ENCODE data around the gene RIMBP2.

The RIMBP2 gene

DNA sequence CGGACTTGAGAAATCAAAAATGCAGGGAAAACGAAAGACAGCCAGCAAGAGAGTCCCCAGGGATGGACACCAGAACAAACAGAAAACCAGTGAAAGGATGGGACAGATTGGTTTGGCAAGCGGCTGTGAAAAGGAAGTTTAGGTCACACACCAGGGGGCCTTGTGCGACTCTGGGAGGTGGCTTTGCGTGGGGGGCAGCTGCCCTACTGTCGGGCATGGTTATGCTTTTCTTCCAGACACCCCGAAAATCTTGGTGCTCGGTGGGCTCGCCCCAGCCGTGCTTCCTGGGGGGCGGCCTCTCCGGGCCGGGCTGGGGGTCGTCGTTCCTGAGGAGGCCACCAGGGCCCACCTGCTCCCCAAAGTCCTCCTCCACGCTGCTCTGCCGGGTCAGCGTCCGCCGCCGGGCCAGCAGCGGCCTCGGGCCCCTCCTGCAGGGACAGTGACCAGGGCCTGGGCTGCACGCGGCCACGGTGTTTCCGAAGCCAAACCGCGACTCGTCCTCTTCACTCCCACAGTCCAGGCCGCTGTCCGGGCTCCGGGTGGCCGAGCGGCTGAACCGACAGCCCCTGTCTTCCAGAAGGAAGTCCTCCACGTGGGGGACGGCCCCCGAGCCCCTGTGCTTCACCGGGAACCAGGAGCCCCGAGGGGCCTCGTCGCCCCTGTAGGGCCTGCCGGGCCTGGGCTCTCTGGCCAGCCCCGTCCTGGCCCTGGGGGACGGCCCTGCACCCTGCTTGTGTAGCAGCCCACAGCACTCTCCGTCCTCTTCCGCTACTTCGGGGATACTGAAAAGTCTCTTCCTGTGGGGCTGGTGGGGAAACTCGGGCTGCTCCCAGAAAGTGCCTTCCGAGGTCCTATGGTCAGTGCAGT lies 291.9 kb downstream of the RIMBP2 start:
- no peak for DNase-seq (ENCODE audit: low spot score)

DNA sequence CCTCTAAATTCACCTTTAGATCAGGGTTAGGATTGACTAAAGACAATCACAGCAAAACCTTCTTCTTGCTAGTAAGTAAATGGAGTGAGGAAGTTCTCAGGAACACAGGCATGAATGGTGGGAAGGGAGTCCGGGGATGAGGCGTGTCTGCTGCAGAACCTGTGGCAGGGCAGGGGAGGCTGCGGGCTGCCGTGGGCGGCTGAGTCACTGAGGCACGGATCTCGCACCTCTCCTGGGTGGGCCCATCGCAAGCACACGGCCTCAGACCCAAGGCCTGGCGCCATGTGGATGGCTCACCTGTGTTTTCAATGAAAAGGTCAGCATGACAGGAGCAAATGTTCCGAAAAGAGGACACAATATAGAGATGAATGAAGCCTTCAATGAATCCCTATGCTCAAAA lies 293.0 kb downstream of the RIMBP2 start:
- DNase-seq (ENCODE audit: low spot score): no peak

DNA sequence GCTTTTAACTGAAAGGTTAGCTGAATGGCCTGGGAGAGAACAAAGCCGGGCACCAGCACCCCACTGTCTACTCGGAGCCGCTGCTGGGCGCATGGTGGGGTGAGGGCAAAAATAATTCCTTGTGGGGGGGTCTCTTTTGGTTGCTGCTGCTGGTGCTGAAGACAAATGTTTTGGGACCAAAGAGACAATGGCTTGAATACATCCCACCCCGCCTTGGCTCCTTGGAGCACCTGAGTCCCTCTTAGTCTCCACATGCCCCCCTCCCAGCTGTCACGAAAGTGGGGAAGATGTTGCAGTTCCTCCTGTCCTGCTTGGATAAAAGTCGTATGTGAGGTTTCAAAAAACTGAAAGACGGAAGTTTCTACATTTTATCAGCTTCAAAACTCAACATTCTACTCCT lies 293.4 kb downstream of the RIMBP2 start:
- DNase-seq (ENCODE audit: low spot score): no peak

DNA sequence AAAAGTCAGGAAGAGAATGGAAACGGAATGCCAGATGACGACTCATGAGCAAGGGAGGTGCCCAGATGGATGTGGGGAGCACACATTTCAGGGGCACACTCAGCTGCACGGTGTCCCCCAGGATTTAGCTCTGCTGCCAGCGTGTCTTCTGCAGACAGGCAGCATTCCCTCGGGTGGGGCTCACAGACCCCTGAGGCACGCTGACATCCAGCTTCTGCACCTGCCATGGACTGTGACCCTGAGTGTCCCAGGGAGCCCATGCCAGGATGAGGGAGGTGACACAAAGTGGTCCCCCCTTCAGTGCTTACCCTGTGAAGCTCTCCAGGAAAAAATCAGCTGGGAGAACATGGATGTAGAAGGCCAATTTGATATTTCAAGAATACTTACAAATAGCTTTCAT lies 294.2 kb downstream of the RIMBP2 start:
- no peak for DNase-seq (ENCODE audit: low spot score)

DNA sequence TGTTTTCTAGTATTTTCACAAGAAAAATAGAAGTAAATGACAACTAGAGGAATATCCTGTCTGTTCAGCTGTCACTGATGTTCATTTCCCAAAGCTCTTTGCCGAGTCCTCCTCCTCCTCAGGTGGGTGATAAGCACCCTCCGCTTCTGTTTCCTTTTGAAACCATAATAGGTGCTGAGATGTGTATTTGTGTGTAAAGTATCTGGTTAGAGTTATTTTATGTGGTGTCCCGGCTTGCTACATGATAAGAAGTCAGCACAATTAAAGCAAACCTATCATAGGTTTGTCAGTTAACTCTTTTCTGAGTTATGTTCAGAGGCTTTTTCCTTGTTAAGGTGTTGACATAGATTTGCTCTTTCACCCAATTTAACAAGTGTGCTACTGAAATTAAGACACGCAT lies 296.0 kb downstream of the RIMBP2 start:
- DNase-seq (ENCODE audit: low spot score): no peak

DNA sequence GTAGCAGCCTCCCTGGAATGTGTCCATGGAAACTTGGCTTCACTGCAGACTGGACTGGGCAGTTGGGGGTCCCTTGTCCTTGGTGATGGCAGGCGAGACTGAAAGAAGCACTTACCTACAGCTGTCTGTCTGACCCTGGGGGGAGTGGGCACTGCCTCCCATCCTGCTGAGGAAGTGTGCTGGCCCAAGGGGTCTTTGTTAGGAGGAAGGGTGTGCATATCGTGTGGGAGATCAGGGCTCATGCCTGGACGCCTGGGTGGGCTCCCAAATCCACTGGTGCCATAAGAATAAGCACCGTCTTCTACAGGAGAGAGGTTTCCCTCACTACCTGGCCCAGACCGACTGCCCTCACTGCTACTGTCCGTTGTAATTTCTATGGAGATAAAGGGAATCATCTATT lies 297.0 kb downstream of the RIMBP2 start:
- DNase-seq (ENCODE audit: low spot score): no peak

DNA sequence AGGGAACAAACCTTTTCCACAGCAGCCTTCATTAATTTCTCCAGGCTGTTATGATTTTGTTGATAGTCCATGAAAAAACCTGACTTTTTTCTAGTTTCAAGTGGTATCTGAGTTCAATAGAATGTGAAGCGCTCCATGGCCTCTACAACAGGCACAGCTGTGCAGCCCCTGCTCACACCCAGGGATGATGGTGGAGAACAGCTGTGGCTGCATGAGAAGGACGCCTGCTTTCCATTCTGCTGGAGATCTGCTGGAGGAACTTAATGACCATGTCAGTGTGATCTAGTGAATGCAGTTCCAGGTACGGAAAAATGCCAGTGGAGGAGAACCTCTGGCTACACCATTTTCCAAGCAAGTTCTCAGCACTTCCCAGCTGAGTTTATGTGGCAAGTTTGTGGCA lies 297.8 kb downstream of the RIMBP2 start:
- DNase-seq (ENCODE audit: low spot score): no peak

DNA sequence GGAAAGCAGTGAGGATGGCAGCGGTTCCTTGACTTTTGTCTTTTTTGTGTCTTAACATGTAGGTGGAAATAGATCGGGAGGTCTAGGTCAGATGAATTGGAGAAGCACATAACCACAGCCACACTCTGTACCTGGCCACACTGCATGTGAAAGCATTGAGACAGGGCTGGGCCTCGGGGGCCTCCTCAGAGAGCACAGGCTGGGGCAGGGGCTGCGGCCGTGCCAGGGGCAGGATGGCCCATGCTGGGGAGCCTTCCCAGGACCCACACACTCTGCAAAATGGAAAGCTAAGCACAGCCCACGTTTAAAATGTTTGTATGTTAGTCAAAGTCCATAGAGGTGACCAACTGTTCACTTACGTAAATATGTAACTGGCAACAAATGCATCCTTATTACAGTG lies 301.7 kb downstream of the RIMBP2 start:
- no peak for DNase-seq (ENCODE audit: low spot score)

DNA sequence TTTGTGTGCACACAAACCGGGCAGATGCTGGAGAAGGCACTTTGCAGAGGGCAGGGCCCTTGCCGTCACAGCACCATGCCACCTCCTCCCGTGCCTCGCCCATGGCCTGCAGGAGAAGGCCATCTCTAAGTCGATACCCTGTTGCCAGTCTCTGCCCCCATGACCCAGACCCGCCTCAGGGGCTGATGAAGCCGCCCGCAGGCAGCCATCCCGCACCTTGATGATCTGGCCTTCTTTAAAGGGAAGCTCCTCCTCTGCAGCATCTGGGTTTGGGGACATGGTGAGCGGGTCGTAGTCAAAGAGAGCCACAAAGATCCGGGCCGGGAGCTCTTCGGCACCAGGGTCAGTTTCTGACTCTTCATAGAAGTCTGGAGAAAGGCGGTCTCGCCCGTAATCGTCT lies 302.2 kb downstream of the RIMBP2 start:
- no peak for DNase-seq (ENCODE audit: low spot score)

DNA sequence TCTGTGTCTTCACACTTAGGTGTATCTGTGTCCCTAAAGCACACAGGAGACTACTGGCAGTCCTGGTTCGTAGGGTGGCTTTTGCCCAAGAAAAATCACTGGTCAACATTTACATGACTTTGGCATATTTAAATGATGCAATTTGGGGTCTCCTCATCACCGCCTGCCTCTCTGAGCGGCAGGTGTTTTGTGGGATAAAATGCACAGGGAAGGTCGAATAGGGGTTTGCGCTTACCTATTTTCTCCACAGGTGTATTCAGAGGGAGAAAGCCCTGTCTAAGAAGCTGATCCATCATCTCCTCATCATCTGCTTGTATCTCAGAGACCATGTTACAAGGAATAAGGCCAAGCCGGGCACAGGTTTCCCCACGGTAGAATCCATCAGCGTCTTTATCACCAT lies 303.7 kb downstream of the RIMBP2 start:
- no peak for DNase-seq (ENCODE audit: low spot score)

DNA sequence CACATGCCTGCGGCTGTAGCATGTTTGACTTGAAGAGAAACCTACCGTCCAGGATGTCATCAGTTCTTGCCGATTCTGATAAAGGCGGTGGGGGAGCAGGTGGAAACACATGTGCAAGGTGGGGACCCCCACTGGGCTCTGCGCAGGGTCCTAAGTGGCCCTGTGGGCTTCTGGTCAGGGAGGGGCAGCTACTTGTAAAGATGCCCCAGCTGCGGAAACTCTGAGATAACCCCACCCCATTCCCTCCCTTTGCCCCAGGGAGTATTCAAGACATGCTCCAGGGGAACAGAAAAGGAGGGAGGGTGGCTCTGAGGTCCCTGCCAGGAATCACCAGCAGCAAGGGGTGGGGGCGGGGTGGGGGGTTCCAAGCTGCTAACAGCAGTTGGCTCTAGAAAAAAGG lies 310.8 kb downstream of the RIMBP2 start:
- no peak for DNase-seq (ENCODE audit: low spot score)

DNA sequence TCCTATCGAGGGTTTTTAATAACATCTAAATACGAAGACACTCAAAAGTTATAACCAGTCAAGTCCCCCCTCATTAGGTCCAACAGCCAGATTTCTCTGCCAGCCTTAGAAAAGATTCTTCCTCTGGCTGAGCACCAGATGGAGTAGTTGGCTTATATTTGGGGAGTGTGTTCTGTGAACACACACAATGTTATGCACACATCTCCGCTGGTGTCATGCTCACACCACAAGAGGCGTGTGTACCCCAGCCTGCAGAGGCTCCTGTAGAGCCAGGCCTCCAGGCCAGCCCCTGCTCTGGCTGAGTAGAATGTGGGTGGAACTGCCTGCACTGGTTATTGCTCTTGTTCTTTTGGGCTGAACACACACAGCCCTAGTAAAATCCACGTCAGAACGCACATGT lies 314.4 kb downstream of the RIMBP2 start:
- DNase-seq (ENCODE audit: low spot score): no peak

DNA sequence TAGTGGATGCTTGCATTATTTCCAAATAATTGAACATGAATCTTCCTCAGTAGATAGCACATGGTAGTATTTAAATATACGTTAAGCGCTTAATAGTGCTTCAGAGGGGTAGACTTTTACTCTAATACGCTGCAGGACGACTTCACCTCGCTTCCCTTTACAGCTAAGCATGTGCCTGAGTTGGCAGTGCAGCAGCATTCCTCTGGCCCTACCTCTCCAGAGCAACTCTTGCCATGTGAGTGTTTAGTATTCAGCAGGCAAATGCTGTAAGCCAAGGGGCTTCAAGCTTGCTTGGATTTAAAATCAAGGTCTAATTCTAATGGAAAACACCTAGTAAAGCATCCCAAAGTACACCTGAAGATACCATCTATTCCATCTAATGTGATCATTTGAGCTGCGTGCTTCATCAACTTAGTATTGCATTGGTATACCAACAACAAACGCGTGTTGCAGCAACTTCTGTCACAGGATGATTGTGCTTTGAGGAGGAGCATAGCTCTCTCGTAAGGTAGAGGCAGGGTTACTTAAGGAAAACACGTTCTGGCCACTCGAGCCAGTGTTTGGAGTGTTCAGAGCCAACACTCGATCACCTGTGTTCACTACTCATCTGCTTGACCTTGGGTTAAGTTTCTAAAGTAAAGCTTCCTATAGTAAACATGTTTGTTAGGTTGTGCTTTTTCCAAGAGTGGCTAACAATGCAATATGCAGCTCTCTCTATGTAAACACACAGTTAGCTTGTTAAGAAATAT lies 317.8 kb downstream of the RIMBP2 start:
- DNase-seq (ENCODE audit: low spot score): no peak

DNA sequence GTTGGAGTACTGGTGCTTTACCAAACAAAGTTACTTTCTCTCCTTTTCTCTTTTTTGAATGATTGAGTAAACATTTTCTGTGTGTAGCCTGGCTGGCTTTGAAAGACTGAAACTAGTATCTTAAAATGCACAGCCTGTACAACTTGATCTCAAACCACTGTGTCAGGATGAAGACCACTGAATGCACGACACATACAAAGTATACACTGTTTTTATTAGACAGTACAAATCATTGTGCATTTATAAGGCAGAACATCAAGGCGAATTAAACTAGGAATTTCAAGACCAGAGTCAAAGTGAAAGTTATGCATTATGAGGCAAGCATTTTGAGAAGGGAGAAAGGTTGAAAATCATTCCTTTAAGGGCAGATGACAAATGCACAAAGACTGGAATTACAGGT lies 319.4 kb downstream of the RIMBP2 start:
- DNase-seq (ENCODE audit: low spot score): no peak

DNA sequence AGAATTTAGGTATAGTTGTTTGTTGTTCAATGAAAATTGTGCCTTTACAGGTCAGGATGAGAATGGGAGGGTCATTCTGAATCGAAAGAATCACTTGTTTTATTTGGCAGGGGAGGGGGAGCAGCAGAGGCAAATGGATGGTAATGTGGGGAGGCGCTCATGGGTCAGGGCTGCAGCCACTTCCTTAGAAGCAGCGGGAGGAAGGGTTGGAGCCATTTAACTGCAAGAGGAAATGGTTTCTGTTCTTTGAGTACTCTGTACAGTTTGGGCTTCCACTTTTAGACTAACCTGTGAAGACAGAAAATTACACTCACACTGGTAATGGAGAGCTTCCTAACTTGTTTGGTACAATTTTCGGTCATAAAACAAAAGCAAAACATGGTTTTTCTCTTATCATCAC lies 321.2 kb downstream of the RIMBP2 start:
- no peak for DNase-seq (ENCODE audit: low spot score)

DNA sequence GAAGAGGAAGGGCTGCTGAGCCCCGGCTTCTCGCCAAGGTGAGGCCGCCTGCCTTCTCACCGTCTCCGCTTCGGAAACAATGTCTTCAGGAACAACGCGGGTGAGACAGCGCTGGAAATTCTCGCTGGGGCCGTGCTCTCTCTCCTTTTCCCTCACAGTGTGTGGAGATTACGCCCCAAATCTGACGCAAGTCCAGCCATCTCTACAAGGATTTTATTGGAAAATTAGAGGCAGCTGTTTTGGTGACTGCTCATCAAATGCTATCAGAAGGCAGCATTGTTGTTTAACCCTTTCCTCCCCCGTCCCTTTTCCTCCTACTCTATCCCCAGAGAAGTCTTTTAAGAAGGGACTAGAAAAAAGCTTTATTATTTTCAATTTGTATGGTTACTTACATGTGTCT lies 324.9 kb downstream of the RIMBP2 start:
- no peak for DNase-seq (ENCODE audit: low spot score)

DNA sequence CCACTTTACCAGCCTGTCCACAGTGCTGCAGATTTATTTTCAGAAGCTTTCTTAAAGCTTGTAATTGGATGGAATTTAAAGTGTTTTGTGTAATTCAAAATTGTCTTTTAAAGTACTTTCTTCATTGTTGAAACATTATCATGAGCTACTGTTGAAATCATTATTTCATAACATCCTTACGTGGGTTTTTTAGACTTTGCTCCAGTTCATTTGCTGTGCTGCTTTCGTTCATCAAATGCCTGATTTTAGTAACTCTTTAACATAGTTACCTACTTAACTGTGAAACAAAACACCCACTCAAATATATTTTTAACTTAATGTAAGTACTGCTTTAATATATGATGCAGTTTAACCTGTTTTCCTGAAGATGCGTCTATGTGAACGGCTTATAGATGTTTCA lies 330.9 kb downstream of the RIMBP2 start:
- no peak for DNase-seq (ENCODE audit: low spot score)

DNA sequence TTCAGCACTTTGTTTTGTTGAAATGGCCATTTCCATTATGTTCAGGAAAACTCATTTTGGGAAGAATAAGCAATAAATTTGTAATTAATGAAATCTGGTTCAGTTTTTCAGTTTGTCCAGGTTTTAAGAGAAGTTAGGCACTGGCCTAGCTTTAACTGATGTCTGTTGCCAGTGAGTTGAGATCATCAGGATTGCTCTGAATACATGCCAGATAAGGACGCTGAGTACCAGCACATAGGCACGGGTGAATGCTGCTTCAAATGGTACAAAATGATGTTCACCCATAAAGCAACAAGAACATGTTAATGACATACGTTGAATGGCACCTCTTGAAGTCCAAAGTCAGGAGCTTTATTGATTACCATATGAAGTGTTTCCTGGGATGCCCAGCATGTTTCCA lies 331.9 kb downstream of the RIMBP2 start:
- DNase-seq (ENCODE audit: low spot score): no peak

DNA sequence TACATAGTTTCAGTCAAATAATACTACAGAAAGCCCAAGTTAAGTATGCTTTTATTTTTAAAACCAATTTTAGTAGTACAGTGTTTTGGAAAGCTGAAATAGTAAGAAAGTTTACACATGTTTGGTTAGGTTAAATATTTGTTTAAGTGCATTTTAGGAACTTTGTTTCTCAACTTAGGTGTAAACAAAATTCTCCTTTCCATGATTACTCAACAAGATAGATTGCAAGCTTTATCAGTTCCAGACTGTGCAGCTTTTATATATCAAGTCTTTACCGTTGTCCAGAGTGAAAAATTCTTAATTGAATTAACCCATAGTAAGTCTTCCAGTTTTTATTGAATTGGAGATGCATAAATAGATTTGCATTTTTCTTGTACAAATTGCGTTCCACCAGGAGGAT lies 333.3 kb downstream of the RIMBP2 start:
- no peak for DNase-seq (ENCODE audit: low spot score)

DNA sequence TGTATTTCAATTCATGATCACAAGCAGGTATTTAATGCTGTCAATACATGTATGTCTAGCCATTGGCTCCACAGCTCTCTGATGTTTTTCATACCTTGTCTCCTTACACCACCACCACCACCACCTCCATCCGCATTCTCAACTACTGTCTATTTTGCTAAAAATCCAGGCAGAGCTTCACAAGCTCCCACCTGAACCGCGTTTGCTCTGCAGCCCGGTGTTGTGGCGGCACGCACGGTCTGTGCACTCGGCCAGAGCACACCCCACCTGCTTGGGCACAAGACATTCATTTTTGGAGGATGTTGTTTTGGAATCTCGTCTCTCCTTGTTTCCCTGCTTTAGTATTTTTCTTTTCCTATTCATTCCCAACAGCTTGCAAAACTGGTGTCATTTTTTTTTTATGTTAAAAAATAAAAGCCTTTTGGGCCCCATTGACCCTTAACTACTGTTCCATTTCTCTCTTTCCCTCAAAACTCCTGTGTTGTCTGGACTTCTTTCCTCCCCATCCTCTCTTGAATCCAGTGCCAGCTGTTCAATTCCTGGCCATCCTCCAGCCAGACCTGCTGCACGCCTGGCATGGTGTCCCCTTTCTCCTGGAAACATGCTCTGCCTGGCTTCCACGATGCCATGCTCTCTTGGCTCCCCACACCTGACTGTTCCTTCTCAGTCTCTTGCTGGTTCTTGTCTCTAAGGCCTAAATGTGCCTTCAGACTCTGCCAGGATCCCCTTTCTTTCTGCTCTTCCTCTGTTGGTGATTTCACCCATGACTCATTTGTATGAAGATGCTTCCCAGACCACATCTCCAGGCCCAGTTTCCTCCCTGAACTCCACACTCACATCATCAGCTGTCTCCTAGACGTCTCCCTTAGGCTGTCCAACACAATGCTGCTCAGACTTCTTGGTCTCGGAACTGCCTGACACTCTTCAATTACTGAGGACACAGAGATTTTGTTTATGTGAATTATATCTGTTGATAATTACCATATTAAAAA lies 340.5 kb downstream of the RIMBP2 start:
- no peak for DNase-seq (ENCODE audit: low spot score)

DNA sequence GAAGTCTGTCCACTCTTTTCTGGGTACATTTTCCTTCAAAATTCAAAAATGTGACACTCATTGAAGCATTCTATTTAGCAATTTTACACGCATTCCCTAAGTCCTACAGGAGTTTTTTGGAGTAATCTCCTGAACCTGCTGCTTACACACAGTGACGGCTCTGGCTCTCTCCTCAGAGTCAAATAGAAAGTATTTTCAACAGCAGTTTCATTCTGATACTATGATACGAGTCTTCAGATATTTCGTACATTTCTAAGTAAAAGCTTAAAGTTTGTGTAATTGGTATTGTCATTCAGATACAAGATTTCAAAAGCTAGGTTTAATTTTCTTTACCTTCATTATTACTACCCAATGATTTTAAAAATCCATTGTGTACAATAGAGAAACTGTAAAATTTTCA lies 342.0 kb downstream of the RIMBP2 start:
- no peak for DNase-seq (ENCODE audit: low spot score)

DNA sequence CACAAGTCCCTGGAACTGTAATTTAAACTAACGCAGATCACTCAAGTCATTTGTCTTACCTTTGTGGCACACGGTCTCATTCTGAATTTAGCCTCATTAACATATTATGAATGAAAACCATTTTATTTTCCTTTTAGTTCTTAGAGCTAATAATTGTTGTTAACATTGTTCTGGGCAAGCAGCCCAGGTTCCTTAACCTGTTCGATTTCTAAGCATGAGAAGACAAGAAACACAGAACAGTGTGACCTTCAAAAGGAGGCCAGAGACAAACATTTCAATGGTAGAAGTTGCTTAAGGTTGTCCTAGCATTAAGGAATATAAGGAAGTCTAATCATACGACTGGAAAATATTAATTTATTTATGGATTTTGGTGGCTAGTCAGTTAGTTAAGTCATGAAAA lies 343.2 kb downstream of the RIMBP2 start:
- DNase-seq (ENCODE audit: low spot score): no peak

Measured in hematopoietic multipotent progenitor cell treated with erythropoietin and hydrocortisone succinate and interleukin-3 and kit ligand, for 17 days (in vitro differentiated cells).